Peyer's patch (tissue), 4 donors: ENCODE data around the gene HEXIM1.

ENCODE experiments used
- POLR2A ChIP-seq, 2 donors: fragments of 450-650 bp; IDR thresholded peaks; one replicate each; pipeline ENCODE4 v1.5.1; 2017; ENCODE audit warnings: antibody characterized with exemption in 2 of 2, mild to moderate bottlenecking in 2 of 2, moderate library complexity in 2 of 2
- TF ChIP-seq, protein P1 (sequence below), 6 experiments: fragments of 450-650 bp in 4 of 6; fragments of 200-600 bp in 2 of 6; sonication (generic) in 1 of 6; IDR thresholded peaks; one replicate each; pipeline ENCODE4 v1.5.1; 2017 to 2019; ENCODE audit warnings: antibody characterized with exemption in 6 of 6, mild to moderate bottlenecking in 3 of 6, moderate library complexity in 1 of 6

DNA sequence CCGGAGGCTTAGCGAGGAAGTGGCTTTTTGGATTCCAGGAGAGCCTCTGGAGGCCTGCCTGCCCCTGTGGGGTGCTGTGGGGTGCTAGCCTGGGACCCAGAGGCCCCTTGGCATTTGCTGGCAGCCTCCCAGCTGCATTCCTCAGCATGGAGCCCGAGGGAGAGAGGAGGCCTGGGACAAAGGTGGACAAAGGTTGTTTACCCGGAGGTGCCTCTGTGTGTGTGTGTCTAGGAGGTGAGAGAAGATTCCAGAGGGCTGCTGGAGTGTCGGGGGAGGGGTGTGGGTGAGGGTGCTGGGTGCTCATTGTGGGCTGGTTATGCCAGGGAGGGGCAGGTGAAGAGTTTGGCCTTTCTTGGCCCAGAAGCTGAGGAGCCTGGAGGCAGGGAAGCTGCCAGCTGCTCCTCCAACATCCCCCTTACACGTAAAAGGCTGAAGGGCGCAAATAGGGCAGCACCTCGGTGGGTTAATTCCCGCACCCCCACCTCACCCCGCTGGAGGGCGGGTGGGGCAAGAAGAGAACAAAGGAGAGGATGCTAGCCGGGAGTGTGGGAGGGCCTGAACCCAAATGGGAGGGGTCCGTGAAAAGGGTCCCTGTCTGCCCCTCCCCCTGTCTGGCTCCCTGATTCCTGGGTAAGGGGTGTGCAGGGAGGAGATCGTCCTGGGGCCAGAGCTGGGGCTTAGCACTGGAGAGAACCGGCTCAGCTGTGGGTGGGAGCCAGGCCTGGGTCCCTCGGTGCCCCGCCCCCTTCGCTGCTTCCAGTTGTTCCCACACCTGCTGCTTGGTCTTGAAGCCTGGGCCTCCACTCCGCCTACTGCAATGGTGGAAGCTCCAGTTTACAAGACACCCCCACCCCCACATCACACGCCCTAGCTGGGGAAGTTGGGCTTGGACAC is 23.3 kb downstream of the HEXIM1 start:
- TF ChIP-seq, protein P1, sequence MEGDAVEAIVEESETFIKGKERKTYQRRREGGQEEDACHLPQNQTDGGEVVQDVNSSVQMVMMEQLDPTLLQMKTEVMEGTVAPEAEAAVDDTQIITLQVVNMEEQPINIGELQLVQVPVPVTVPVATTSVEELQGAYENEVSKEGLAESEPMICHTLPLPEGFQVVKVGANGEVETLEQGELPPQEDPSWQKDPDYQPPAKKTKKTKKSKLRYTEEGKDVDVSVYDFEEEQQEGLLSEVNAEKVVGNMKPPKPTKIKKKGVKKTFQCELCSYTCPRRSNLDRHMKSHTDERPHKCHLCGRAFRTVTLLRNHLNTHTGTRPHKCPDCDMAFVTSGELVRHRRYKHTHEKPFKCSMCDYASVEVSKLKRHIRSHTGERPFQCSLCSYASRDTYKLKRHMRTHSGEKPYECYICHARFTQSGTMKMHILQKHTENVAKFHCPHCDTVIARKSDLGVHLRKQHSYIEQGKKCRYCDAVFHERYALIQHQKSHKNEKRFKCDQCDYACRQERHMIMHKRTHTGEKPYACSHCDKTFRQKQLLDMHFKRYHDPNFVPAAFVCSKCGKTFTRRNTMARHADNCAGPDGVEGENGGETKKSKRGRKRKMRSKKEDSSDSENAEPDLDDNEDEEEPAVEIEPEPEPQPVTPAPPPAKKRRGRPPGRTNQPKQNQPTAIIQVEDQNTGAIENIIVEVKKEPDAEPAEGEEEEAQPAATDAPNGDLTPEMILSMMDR (IDR thresholded peaks at IDR 0.05) = no peak
- no peak for TF ChIP-seq POLR2A (IDR thresholded peaks at IDR 0.05)
